Measurements from ENCODE around the gene HS6ST2.

DNA sequence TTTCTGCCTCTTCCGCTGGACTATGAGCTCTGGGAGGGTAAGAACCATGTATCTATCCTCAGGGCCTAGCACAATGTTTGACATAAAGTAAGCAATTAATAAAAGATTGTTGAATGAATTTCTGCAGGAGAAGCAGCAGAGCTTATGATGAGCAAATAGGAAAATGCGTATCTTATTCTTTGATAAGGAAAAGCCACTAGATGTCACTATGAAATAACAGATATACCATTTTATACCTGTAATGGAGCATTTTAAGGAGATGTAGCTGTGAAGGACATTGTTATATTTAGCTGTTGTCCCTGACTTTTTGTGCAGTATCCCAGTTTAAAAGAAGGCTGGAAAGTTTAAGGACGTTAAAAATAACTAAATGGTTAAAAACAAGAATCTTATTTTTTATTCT, 322.3 kb downstream of the HS6ST2 start:
- TF ChIP-seq CTCF (IDR thresholded peaks at IDR 0.05; ENCODE audit: low read depth, low read length, missing input control) (no peak), HNF4G (IDR thresholded peaks at IDR 0.05) (no peak), YY1 (IDR thresholded peaks at IDR 0.05) (no peak), MAX (IDR thresholded peaks at IDR 0.05) (no peak), EGR1 (IDR thresholded peaks at IDR 0.05; ENCODE audit: low read depth in 2 of 2) (no peak), JUND (IDR thresholded peaks at IDR 0.05) (no peak), TAF1 (conservative IDR thresholded peaks at IDR 0.05) (no peak)
- TF ChIP-seq, protein P1, sequence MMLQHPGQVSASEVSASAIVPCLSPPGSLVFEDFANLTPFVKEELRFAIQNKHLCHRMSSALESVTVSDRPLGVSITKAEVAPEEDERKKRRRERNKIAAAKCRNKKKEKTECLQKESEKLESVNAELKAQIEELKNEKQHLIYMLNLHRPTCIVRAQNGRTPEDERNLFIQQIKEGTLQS (IDR thresholded peaks at IDR 0.05): no peak
